Activated T-helper 2 cell treated with anti-CD3 and anti-CD28 coated beads, Interferon-gamma antibody, Interleukin-2, Interleukin-4, amounts not matched to agents 10 μg/mL and 5 μg/mL and 100 μg/mL, durations not matched to agents 14 hours and 24 hours and 36 hours (primary cell): Measurements from ENCODE around the gene CNOT6. TPM values are rescaled to one million over a fixed set of nuclear protein-coding genes. Genes with fewer than 3 reads are reported as not detected.

ENCODE experiments used
- DNase-seq: peaks from one replicate; pipeline ENCODE4 v3.0.0; 2021; ENCODE audit warnings: low spot score
- H3K27ac Mint-ChIP-seq: one replicate; pipeline ENCODE4 v1.8.0; 2021; ENCODE audit warnings: mixed read lengths
- H3K27me3 Mint-ChIP-seq: one replicate; pipeline ENCODE4 v1.8.0; 2021; ENCODE audit warnings: low read depth, mixed read lengths
- H3K36me3 Mint-ChIP-seq: one replicate; pipeline ENCODE4 v1.8.0; 2021; ENCODE audit warnings: low read depth, mixed read lengths
- H3K4me1 Mint-ChIP-seq: one replicate; pipeline ENCODE4 v1.8.0; 2021; ENCODE audit warnings: low read depth, mixed read lengths
- H3K4me3 Mint-ChIP-seq: one replicate; pipeline ENCODE4 v1.8.0; 2021; ENCODE audit warnings: low read depth, mild to moderate bottlenecking, moderate library complexity, mixed read lengths
- H3K9me3 Mint-ChIP-seq: one replicate; pipeline ENCODE4 v1.8.0; 2021; ENCODE audit warnings: mixed read lengths
- intact Hi-C: fragments of 100-400 bp; cut with micrococcal nuclease; formaldehyde crosslinking; loops from one replicate; pipeline ENCODE4 v1.15.1; 2023
- total RNA-seq: library from RNA; stranded (reverse); gene quantifications from 2 replicates; pipeline ENCODE4 v1.2.3, GENCODE V29; 2022

Gene CNOT6
- total RNA-seq, 1 donor from 2014 or later = 48.9 TPM

- Mint-ChIP-seq H3K36me3 (no peaks in the 10 kb centered on the region), H3K9me3 (no peaks in the 10 kb centered on the region), H3K27ac (no peak overlapping the region), H3K4me1 (no peaks in the 10 kb centered on the region), H3K27me3 (no peaks in the 10 kb centered on the region), H3K4me3 (no peak overlapping the region)
- DNase-seq = no peak
- intact Hi-C loops = no loop called here
Measured at GRCh38 chr5:180626661-180627385, 132.6 kb downstream of the CNOT6 start.

- Mint-ChIP-seq H3K9me3 (no peaks in the 10 kb centered on the region), H3K27ac (no peak overlapping the region), H3K4me1 (no peaks in the 10 kb centered on the region), H3K27me3 (no peaks in the 10 kb centered on the region), H3K4me3 (no peak overlapping the region), H3K36me3 (no peaks in the 10 kb centered on the region)
- intact Hi-C loops = no loop called here
- DNase-seq = no peak
Measured at GRCh38 chr5:180627386-180628120, 133.4 kb downstream of the CNOT6 start.

Other genes starting within 250 kb of the CNOT6 start
- gene MAPK9, start 202.3 kb upstream of the CNOT6 start, total RNA-seq = 43.1 and 44.3 TPM in 2 replicates
- gene GFPT2, start 141.0 kb upstream of the CNOT6 start, total RNA-seq = 0.37 TPM in 1 of 2 replicates, not detected in the other
- not detected in 2 replicates for gene SCGB3A1, start 97.1 kb downstream of the CNOT6 start, total RNA-seq
- 1.1 and 1.7 TPM in 2 replicates for gene FLT4, start 155.2 kb downstream of the CNOT6 start, total RNA-seq
- not detected in 2 replicates for gene OR2Y1, start 245.7 kb downstream of the CNOT6 start, total RNA-seq